ENCODE results near the gene DGAT2.

DNA sequence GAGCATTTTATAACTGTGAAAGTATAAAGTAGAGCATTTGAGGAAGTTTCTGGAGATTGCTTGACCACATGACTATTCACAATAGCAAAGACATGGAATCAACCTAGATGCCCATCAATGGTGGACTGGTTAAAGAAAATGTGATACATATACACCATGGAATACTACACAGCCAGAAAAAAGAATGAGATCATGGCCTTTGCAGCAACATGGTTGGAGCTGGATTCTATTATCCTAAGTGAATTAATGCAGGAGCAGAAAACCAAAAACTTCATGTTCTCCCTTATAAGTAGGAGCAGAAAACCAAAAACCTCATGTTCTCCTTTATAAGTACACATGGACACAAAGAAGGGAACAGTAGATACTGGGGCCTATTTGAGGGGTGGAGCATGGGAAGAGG lies 76.7 kb downstream of the DGAT2 start:
- TF ChIP-seq POLR2AphosphoS5 (IDR thresholded peaks at IDR 0.05) = no peak
- TF ChIP-seq, protein P1, sequence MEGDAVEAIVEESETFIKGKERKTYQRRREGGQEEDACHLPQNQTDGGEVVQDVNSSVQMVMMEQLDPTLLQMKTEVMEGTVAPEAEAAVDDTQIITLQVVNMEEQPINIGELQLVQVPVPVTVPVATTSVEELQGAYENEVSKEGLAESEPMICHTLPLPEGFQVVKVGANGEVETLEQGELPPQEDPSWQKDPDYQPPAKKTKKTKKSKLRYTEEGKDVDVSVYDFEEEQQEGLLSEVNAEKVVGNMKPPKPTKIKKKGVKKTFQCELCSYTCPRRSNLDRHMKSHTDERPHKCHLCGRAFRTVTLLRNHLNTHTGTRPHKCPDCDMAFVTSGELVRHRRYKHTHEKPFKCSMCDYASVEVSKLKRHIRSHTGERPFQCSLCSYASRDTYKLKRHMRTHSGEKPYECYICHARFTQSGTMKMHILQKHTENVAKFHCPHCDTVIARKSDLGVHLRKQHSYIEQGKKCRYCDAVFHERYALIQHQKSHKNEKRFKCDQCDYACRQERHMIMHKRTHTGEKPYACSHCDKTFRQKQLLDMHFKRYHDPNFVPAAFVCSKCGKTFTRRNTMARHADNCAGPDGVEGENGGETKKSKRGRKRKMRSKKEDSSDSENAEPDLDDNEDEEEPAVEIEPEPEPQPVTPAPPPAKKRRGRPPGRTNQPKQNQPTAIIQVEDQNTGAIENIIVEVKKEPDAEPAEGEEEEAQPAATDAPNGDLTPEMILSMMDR (IDR thresholded peaks at IDR 0.05) = no peak
- TF ChIP-seq POLR2A (IDR thresholded peaks at IDR 0.05) = no peak

All from suprapubic skin (tissue), 4 donors.